Smooth muscle cell (in vitro differentiated cells): ENCODE data around the gene STK24. TPM values are rescaled to one million over a fixed set of nuclear protein-coding genes. Genes with fewer than 3 reads are reported as not detected.

Source experiments
- DNase-seq: peaks from one replicate; lab custom pipeline; 2025; ENCODE audit not compliant: unreplicated experiment; lab: John Stamatoyannopoulos, UW
- H2AFZ ChIP-seq: fragments of 200-600 bp; sonication (generic); 2 replicates; pipeline ENCODE4 v1.6.0; 2016; ENCODE audit warnings: antibody characterized with exemption, low read depth, mild to moderate bottlenecking
- H3F3A ChIP-seq: fragments of 200-600 bp; sonication (generic); 2 replicates; pipeline ENCODE4 v1.6.0; 2017; ENCODE audit warnings: antibody characterized with exemption, low read depth
- H3K27ac ChIP-seq: fragments of 200-600 bp; sonication (generic); 2 replicates; pipeline ENCODE4 v1.5.1; 2016; ENCODE audit warnings: low read depth, mild to moderate bottlenecking
- H3K27me3 ChIP-seq: fragments of 200-600 bp; sonication (generic); 2 replicates; pipeline ENCODE4 v1.6.1; 2016; ENCODE audit warnings: low read depth, mild to moderate bottlenecking
- H3K36me3 ChIP-seq: fragments of 200-600 bp; sonication (generic); 2 replicates; pipeline ENCODE4 v1.5.1; 2016; ENCODE audit warnings: low read depth
- H3K4me1 ChIP-seq: fragments of 200-600 bp; sonication (generic); 2 replicates; pipeline ENCODE4 v1.5.1; 2016; ENCODE audit warnings: low read depth
- H3K4me2 ChIP-seq: fragments of 200-600 bp; sonication (generic); 2 replicates; pipeline ENCODE4 v1.6.0; 2016; ENCODE audit warnings: mild to moderate bottlenecking
- H3K4me3 ChIP-seq: fragments of 200-600 bp; sonication (generic); 2 replicates; pipeline ENCODE4 v1.5.1; 2016; ENCODE audit warnings: mild to moderate bottlenecking
- H3K79me2 ChIP-seq: fragments of 200-600 bp; sonication (generic); 2 replicates; pipeline ENCODE4 v1.6.0; 2016; ENCODE audit warnings: low read depth, mild to moderate bottlenecking
- H3K9ac ChIP-seq: fragments of 200-600 bp; sonication (generic); 2 replicates; pipeline ENCODE4 v1.6.0; 2016; ENCODE audit warnings: low read depth
- H3K9me3 ChIP-seq: fragments of 200-600 bp; sonication (generic); replicated peaks from 2 replicates; pipeline ENCODE4 v1.5.1; 2016; ENCODE audit warnings: low read depth
- H4K20me1 ChIP-seq: fragments of 200-600 bp; sonication (generic); 2 replicates; pipeline ENCODE4 v1.6.0; 2016; ENCODE audit warnings: low read depth
- WGBS: methylation state at CpG from one replicate; pipeline ENCODE4 v1.1.7; 2016; ENCODE audit warnings: low lambda C conversion rate; 5-methylcytosine and 5-hydroxymethylcytosine counted together
- polyA plus RNA-seq: library from polyadenylated mRNA; unstranded; fragments of >200 nt; fragmentation: Nextera tagmentation; extraction: Ambion mirVana; gene quantifications from 2 replicates; pipeline ENCODE4 v1.2.1, GENCODE V29; 2016
- total RNA-seq: library from RNA; depleted of rRNA; stranded (reverse); fragments of >200 nt; gene quantifications from 2 replicates; pipeline ENCODE4 v1.2.3, GENCODE V29; 2014
- TF ChIP-seq, protein P1 (sequence below): fragments of 200-600 bp; sonication (generic); IDR thresholded peaks from 2 replicates; pipeline ENCODE4 v1.5.1; 2017; ENCODE audit warnings: borderline replicate concordance, mild to moderate bottlenecking, antibody characterized with exemption; ENCODE audit not compliant: insufficient read depth, poor library complexity, severe bottlenecking

The STK24 gene
- total and polyA plus RNA-seq, 2 experiments from 2014 or later = 80.2 to 89.1 TPM

DNA sequence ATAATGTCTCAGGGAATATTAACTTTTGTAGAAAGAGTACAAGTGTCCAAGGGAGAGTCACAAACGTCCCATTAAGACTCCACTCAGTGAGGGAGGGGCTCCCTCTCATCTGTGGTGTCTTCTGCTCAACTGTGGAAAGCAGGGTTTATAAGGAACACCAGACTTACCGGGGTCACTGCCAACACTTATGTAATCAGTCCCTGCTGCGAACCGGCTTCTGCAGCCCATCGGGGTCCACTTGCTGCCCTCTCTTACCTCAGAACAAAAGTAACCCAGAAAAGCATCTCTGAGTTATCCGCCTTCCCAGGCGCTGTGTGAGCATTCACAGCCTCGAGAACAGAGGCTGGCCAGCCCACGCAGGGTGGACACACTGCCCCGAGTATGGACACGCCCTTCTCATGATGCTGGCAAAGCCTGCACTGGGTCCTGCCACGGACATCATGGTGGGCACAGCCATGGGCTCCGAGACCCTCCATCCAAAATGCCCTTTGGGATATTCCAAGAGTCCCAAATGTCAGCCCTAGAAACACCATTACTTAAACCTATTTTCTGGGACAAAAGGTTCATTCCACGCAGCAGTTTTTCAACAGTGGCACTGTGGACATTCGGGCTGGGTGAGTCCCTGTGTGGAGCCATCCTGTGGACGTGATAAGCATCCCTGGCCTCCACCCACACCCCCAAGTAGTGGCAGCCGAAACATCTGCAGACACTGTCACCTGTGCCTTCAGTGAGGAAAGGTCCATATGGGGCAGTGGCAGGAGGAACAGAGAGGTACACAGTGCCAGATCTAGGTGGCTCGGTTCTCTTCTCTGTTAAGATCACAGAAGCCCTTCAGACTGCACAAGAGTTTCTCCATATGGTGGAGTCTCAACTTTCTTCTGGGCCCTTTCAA, 63.9 kb downstream of the STK24 start:
- Histone ChIP-seq H4K20me1 (peaks cover 89% of the 10 kb centered on the region), H3K9me3 (no peaks in the 10 kb centered on the region), H3K4me2 (no peak overlapping the region), H2AFZ (no peak overlapping the region), H3K36me3 (no peaks in the 10 kb centered on the region), H3K27me3 (no peaks in the 10 kb centered on the region), H3K9ac (no peak overlapping the region), H3K79me2 (peaks cover 92% of the 10 kb centered on the region), H3K4me1 (peaks cover 34% of the 10 kb centered on the region), H3K4me3 (no peak overlapping the region), H3F3A (peaks cover 17% of the 10 kb centered on the region), H3K27ac (no peak overlapping the region)
- WGBS = 97% methylated on average over 18 of the region's 18 CpGs
- TF ChIP-seq, protein P1, sequence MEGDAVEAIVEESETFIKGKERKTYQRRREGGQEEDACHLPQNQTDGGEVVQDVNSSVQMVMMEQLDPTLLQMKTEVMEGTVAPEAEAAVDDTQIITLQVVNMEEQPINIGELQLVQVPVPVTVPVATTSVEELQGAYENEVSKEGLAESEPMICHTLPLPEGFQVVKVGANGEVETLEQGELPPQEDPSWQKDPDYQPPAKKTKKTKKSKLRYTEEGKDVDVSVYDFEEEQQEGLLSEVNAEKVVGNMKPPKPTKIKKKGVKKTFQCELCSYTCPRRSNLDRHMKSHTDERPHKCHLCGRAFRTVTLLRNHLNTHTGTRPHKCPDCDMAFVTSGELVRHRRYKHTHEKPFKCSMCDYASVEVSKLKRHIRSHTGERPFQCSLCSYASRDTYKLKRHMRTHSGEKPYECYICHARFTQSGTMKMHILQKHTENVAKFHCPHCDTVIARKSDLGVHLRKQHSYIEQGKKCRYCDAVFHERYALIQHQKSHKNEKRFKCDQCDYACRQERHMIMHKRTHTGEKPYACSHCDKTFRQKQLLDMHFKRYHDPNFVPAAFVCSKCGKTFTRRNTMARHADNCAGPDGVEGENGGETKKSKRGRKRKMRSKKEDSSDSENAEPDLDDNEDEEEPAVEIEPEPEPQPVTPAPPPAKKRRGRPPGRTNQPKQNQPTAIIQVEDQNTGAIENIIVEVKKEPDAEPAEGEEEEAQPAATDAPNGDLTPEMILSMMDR = no peak
- DNase-seq = no peak

GRCh38 chr13:98511435-98511834, 65.5 kb downstream of the STK24 start:
- Histone ChIP-seq H3K27ac (no peak overlapping the region), H3K9me3 (no peaks in the 10 kb centered on the region), H3K4me1 (peaks cover 45% of the 10 kb centered on the region), H3K27me3 (no peaks in the 10 kb centered on the region), H3K4me2 (no peak overlapping the region), H3K4me3 (no peak overlapping the region), H2AFZ (no peak overlapping the region), H3K36me3 (no peaks in the 10 kb centered on the region), H3K9ac (no peak overlapping the region), H3K79me2 (peaks cover 90% of the 10 kb centered on the region), H4K20me1 (peaks cover 89% of the 10 kb centered on the region), H3F3A (peaks cover 31% of the 10 kb centered on the region)
- 96% methylated on average over 7 of the region's 7 CpGs for WGBS
- TF ChIP-seq, protein P1 = no peak
- DNase-seq = no peak

DNA sequence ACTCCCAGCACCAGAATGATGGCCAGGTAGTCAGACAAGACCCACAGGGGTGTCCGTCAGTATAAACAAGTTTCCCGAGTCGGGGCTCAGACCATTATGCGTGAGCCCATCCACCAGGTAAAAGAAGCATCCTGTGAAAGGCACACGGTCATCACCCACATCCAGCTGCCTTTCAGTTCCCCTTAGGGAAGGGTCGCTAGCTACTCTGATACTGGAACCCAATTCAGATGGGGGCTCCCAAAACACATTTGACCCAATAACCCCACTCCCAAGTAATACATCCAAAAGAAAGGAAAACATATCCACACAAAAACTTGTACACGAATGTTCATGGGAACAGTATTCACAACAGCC, 66.8 kb downstream of the STK24 start:
- WGBS = 98% methylated on average over 7 of the region's 7 CpGs
- peaks cover 32% of the 10 kb centered on the region for H3F3A ChIP-seq
- no peaks in the 10 kb centered on the region for H3K9me3 ChIP-seq
- peaks cover 89% of the 10 kb centered on the region for H4K20me1 ChIP-seq
- no peak overlapping the region for H3K4me3 ChIP-seq
- no peak overlapping the region for H2AFZ ChIP-seq
- H3K9ac ChIP-seq = peak overlapping the region; percentile 20
- H3K4me1 ChIP-seq = peaks cover 32% of the 10 kb centered on the region
- no peaks in the 10 kb centered on the region for H3K36me3 ChIP-seq
- peaks cover 90% of the 10 kb centered on the region for H3K79me2 ChIP-seq
- peak overlapping the region; percentile 74 for H3K4me2 ChIP-seq
- TF ChIP-seq, protein P1 = no peak
- H3K27me3 ChIP-seq = no peaks in the 10 kb centered on the region
- H3K27ac ChIP-seq = peak overlapping the region; percentile 98
- DNase-seq = no peak
